SK-N-SH treated with all-trans-retinoic acid at 6 μM for 48 hours (cell line): Measurements from ENCODE around the gene PIR.

Source experiments
- ESRRG ChIP-seq: fragments of 250-450 bp; sonication (Bioruptor Pico); IDR thresholded peaks from 2 replicates; pipeline ENCODE4 v1.6.1; 2021; ENCODE audit warnings: mild to moderate bottlenecking
- RARB ChIP-seq: fragments of 250-450 bp; sonication (Bioruptor Pico); IDR thresholded peaks from 2 replicates; pipeline ENCODE4 v1.8.0; 2021; ENCODE audit warnings: mild to moderate bottlenecking, moderate library complexity
- TCF4 ChIP-seq: fragments of 250-450 bp; sonication (Bioruptor Pico); IDR thresholded peaks from 2 replicates; pipeline ENCODE4 v1.8.0; 2021; ENCODE audit warnings: mild to moderate bottlenecking, moderate library complexity, borderline replicate concordance
- ZFP3 ChIP-seq: fragments of 250-450 bp; sonication (Bioruptor Pico); IDR thresholded peaks from 2 replicates; pipeline ENCODE4 v1.5.0; 2020; ENCODE audit warnings: mild to moderate bottlenecking, moderate library complexity
- ZFP30 ChIP-seq: fragments of 450-650 bp; formaldehyde crosslinking; IDR thresholded peaks from 2 replicates; pipeline ENCODE4 v1.5.0; 2022; ENCODE audit warnings: mild to moderate bottlenecking, moderate library complexity

- TF ChIP-seq RARB (CRISPR knock-in tag) (no peak), ZFP3 (CRISPR knock-in tag) (no peak), ESRRG (CRISPR knock-in tag) (no peak), TCF4 (CRISPR knock-in tag) (no peak), ZFP30 (no peak)
Observed at GRCh38 chrX:15425024-15425423, 68.1 kb downstream of the PIR start.
